Right lobe of liver (tissue), 4 donors: ENCODE results near the gene LTBP1.

Experiments used
- CTCF ChIP-seq, 4 donors: fragments of 200-600 bp in 3 of 4; fragments of 450-650 bp in 1 of 4; IDR thresholded peaks; one replicate each; pipeline versions ENCODE4 v1.5.1 to v1.8.0; 2016 to 2022; ENCODE audit warnings: antibody characterized with exemption in 4 of 4, mild to moderate bottlenecking in 2 of 4
- POLR2A ChIP-seq: fragments of 450-650 bp; IDR thresholded peaks from one replicate; pipeline ENCODE4 v1.6.1; 2017; ENCODE audit warnings: antibody characterized with exemption, mild to moderate bottlenecking
- donor health status: DM: no; HTN: no; CAD: no.
- donor health status: DM: no; HTN: no; CAD: no.
- donor health status: DM: no; HTN: yes; CAD: no.

- TF ChIP-seq CTCF (IDR thresholded peaks at IDR 0.05) (no peak), POLR2A (no peak)
Observed at GRCh38 chr2:33337385-33337960, 390.7 kb downstream of the LTBP1 start.
